AG10803 (cell line): Measurements from ENCODE around the gene MPO.

Experiments used
- DNase-seq: peaks from one replicate; pipeline ENCODE4 v3.0.0; 2010; ENCODE audit warnings: low read depth
- H3K4me3 ChIP-seq: 2 replicates; pipeline ENCODE4 v1.5.1; 2011; ENCODE audit warnings: mild to moderate bottlenecking, low read length, control low read depth
- TF ChIP-seq, protein P1 (sequence below): conservative IDR thresholded peaks from 2 replicates; pipeline ENCODE4 v1.5.1; 2011; ENCODE audit warnings: mild to moderate bottlenecking, low read length, control low read depth, inconsistent platforms

Gene MPO

DNA sequence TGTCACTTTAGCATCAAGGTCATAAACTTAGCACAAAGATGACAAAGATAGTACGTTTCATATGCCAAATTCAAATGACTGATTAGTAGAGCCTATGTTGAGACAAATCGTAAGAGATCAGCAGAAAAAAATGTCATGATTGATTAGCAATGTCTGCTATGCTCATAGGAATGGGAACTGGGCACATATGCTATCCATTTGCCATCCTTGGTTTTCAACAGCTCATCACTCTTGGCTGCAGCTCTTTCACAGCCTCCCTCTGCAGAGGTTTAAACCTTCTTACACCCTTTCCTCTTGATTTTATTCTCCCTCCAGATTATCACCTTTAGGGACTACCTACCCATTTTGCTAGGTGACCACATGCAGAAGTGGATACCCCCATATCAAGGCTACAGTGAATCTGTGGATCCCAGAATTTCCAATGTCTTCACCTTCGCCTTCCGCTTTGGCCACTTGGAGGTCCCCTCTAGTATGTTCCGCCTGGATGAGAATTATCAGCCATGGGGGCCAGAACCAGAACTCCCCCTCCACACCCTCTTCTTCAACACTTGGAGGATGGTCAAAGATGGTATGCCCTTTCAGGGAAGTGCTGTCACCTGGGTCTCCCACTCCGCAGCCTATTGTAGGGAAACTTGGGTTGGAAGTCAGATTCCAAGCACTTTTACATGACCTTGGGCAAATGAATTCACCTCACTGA lies 16.2 kb downstream of the MPO start:
- H3K4me3 ChIP-seq = no peak overlapping the region
- TF ChIP-seq, protein P1, sequence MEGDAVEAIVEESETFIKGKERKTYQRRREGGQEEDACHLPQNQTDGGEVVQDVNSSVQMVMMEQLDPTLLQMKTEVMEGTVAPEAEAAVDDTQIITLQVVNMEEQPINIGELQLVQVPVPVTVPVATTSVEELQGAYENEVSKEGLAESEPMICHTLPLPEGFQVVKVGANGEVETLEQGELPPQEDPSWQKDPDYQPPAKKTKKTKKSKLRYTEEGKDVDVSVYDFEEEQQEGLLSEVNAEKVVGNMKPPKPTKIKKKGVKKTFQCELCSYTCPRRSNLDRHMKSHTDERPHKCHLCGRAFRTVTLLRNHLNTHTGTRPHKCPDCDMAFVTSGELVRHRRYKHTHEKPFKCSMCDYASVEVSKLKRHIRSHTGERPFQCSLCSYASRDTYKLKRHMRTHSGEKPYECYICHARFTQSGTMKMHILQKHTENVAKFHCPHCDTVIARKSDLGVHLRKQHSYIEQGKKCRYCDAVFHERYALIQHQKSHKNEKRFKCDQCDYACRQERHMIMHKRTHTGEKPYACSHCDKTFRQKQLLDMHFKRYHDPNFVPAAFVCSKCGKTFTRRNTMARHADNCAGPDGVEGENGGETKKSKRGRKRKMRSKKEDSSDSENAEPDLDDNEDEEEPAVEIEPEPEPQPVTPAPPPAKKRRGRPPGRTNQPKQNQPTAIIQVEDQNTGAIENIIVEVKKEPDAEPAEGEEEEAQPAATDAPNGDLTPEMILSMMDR = no peak
- DNase-seq = no peak

DNA sequence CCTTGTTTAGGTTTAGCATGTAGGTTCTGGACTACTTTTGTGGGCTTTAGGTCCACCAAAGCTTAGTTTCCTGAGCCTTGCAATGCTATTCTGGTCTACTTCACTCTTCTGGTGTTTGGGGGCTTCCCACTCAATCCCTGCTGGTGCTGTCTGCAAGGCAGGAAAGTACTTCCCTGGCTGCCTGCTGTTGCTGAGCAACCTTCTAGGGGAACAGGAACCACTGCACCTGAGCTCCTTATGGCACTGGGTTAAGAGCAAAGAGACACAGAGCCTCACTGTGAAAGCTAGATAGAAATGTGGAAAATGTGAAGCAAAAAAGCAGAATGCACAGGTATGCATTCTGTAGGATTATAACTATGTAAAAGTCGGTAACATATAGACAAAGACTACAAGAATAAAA lies 17.0 kb downstream of the MPO start:
- no peak overlapping the region for H3K4me3 ChIP-seq
- TF ChIP-seq, protein P1 = no peak
- no peak for DNase-seq

DNA sequence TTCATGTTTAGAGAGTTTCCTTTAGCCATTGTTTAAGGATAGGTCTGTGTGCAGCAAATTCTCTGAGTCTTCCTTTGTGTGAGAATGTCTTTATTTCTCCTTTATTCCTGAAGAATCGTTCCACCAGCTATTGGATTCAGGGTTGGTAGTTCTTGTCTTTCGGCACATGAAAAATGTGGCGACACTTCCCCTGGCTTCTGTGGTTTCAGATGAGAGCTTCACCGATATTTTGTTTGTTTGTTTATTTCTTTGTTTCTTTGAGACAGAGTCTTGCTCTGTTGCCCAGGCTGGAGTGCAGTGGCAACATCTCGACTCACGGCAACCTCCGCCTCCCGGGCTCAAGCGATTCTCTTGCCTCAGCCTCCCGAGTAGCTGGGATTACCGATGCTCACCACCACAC lies 18.6 kb downstream of the MPO start:
- TF ChIP-seq, protein P1 = no peak
- H3K4me3 ChIP-seq = no peak overlapping the region
- no peak for DNase-seq

DNA sequence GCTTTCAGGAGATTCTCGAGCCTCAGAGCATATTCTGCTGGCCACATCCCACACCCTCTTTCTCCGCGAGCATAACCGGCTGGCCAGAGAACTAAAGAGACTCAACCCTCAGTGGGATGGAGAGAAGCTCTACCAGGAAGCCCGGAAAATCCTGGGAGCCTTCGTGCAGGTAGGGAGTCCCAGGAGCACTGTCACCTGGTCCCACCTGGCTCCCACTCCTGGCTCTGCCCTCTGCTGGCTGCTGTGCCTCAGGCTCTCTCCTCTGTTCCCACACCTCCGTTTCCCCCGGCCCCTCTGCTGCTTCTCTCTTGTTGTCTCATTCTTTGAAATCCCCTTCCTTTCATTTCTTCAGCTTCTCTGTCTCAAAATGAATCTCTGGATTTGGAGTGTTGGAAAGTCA lies 25.9 kb downstream of the MPO start:
- no peak for DNase-seq
- H3K4me3 ChIP-seq = no peak overlapping the region
- TF ChIP-seq, protein P1 = no peak

GRCh38 chr17:58253082-58253481 lies 27.7 kb downstream of the MPO start:
- no peak overlapping the region for H3K4me3 ChIP-seq
- no peak for DNase-seq
- TF ChIP-seq, protein P1 = no peak

DNA sequence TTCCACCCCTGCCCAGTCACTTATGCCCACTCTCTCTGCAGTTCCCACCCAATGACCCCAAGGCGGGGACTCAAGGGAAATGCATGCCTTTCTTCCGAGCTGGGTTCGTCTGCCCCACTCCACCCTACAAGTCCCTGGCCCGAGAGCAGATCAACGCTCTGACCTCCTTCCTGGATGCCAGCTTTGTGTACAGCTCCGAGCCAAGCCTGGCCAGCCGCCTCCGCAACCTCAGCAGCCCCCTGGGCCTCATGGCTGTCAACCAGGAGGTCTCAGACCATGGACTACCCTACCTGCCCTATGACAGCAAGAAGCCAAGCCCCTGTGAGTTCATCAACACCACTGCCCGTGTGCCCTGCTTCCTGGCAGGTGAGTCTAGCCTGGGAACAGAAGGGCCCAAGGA lies 28.6 kb downstream of the MPO start:
- DNase-seq = no peak
- TF ChIP-seq, protein P1 = no peak
- H3K4me3 ChIP-seq = no peak overlapping the region

DNA sequence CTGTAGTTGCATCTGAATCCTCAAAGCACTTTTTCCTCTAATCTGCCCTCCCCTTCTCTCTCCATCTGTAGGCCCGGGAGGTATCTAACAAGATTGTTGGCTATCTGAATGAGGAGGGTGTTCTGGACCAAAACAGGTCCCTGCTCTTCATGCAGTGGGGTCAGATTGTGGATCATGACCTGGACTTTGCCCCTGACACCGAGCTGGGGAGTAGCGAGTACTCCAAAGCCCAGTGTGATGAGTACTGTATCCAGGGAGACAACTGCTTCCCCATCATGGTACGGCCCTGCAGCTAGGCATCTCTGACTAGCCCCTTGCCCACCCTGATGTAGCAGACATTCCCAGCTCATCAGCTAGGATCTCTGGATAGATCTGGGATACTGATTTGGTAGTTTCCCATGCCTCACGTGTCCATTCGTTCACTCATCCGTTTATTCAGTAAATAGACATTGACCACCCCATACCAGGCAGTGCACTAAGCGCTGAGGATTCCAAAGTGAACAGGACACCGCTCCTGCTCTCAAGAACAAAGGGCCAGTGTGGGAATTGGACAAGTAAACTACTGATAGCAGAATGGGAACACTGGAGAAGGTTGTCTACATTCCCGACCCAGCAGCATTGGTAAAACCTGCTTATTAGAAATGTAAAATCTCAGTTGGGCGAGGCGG lies 30.3 kb downstream of the MPO start:
- no peak overlapping the region for H3K4me3 ChIP-seq
- TF ChIP-seq, protein P1 = no peak
- DNase-seq = no peak
